Measurements from ENCODE around the gene KIRREL3.

The KIRREL3 gene

DNA sequence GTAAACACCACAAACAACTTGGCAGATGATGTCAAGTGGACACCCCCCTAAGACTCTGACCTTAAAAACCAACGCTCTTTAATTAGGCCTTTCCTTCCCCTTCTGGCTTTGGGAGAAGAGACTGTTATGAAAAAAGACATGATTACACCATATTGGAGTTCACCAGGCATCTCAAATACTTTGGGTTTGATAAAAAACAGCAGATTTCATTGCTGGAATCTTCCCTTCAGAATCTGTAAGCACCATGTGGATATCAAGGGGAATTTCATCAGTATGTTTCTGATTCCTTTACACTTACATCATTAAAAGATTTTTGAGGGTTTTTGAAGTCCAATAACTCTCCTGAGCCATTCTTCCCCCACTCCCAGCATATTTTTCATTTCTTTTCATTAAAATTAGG lies 85.6 kb downstream of the KIRREL3 start:
- DNase-seq (ENCODE audit: low spot score) = no peak

DNA sequence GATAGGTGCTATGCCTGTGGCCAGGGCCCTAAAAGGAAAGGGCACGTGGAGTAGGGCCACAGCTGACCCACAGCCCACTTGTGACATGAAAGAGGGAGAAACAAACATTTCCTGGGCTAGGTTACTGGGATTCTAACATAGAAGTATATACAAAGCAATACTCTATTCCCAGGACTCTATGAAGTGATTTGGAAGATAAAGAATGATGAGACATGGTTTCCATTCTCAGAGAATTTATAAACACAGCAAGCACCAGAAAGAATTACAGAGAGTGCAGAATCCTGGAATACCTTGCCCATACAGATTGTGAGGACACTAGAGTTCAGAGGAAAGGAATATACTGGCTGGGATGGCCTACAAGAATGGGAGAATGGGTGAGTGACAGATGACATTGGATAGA lies 86.4 kb downstream of the KIRREL3 start:
- DNase-seq (ENCODE audit: low spot score) = no peak

DNA sequence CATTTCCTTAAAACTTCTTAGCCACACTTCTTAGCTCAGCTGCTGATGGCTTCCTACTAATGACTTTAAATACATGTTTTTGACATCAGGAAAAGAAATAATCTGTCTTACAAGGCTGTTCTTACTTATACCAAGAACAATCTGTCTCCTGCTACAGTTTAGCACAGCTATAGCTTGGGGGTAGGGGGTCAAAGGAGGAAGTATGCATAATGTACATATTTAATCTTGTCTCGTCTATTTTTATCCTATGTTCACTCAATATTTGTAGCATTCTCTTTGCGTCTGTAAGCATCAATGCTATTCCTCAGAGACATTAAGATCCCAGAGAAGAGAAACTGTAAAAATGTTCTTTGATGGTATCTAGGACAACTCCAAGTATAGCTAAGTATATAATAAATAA lies 96.0 kb downstream of the KIRREL3 start:
- DNase-seq (ENCODE audit: low spot score) = no peak

DNA sequence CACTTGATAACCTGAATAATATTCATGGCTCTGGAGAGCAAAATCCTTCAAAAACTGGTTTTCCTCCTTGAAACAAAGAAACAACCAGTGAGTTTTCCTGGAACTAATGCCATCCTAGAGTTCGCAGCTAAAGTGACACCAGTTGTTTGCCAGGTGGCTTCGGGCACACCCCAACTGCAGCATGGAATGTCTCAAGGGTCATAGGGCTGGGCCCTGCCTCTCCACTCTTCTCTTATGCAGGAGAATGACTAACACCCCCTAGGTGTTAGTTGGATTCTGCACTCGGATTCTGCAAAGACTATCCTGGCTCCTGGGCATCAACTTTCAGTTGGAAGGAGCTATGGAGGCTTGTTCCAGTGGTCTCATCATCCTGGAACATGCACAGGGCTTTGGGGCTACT lies 98.8 kb downstream of the KIRREL3 start:
- DNase-seq (ENCODE audit: low spot score) = no peak

DNA sequence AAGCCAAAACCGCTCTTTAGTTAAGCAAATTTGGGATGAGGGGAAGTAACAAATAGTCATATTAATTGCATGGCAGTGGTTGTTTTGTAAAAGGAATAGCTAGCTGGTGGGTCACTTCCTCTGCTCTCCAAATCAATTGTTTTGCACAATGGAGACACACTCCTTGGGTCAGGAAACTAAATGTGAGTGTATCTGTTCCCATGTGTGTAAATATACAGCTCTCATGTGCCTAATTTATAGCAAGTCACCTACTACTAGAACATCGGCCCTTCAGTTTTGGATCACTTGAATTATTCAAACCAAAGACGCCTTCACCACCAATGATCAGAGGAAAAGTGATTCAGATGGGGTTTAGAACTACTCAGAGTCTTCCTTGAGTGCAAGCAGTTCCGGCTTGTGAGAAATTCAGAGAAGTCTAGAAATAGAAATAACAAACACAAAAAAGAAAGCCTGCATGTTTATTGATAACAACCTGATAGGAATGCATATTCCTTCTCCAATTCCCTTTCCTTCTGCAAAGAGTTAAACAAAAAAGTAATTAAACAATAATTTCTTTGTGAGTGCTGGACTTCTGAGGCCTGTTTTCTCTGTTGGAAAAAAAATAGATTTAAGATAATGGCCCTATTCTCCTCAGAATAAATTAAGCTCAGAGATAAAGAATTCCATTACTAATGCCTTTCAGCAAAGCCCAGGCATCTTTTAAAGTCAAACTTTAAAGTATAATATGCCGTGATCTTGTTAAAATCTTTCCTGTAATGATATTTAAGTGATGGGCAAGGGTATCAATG lies 100.4 kb downstream of the KIRREL3 start:
- no peak for DNase-seq (ENCODE audit: low spot score)

DNA sequence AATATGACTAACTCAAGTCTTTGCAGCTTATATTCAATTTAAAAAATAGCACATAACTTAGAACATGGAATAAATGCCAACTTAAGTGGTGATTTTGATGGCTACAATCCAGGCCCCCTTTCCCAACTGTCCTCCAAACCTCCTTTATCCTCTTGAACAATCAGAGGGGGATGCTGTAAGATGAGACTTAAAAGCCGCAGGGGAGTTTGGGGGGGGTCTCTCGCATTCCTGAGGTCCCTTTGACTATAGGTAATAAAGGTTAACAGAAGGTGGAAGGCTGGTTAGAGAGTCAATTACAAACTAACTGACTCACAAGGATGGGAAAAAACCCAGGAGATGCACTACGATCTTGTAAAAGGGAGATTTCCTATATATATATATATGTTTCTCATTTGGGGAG lies 101.8 kb downstream of the KIRREL3 start:
- DNase-seq (ENCODE audit: low spot score) = no peak

DNA sequence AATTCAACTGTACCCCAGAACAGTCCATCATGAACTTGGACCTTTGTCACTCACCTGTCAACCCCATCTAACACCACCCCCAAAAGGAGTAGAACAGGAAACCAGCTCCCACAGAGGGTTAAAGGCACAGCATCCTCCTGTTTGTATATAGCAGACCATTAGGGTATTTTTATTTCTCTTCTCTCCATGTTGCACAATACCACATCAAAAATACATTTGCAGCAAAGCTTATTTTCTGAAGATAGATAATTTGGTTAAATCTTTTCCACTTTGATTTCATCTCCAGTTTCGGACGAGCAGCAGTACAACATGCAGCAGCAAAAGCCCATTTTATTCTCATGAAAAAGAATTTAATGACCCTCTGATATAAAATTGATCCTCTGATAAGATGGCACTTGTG lies 103.1 kb downstream of the KIRREL3 start:
- no peak for DNase-seq (ENCODE audit: low spot score)

DNA sequence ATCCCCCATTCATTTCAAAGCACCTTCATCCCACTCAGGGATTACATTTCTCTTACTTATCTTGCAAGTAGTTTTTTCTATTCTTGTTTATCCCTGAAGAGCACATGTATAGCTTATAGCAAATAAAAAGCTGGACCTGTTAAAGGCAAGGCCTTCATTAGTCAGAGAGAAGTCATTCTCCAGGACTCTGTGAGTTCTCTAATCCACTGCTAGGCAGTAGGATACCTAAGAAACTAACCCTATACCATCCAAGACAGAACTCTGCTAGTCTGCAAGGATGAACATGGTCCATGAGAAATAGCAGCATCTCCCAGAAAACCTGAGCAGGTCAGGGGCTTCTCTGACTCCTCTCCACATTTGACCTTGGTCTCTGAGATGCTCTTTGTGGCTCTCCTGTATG lies 104.5 kb downstream of the KIRREL3 start:
- DNase-seq (ENCODE audit: low spot score) = no peak

DNA sequence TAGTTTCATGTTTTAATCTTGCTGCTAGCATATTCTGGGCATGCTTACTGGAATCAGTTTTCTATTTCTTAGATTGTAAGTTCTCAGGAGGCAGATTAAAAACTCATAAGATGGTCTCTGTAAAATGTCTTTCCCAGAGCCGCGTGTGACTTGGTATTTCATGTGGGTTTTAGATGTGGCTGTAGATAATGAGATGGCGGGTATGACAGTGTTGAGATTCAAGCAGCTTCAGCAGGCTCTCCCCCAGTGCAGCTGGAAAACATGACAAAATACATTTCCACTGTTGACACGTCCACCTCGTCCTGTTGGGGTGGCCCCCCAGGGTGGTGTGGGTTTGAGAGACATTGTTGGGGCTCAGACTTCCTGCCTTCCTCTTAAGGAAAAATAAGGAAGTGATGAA lies 106.8 kb downstream of the KIRREL3 start:
- DNase-seq (ENCODE audit: low spot score) = no peak

DNA sequence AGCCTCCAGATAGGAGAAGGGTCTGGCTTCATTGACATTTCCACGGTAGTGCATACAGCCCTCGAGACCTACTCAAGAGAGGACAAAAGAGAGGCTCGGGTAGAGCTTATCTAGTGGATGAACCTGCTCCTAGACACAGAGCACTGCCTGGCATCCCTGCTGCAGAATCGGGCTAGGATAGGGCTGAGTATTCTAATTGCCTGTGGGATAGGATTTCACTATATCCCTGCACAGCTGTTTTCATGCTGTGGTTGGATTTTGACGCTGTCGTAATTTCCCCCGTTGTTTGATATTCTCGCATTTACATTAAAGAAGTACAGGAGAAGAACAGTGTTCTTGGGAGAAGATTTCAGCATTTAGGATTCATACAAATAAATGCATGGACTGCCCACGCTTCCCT lies 107.8 kb downstream of the KIRREL3 start:
- DNase-seq (ENCODE audit: low spot score) = no peak

DNA sequence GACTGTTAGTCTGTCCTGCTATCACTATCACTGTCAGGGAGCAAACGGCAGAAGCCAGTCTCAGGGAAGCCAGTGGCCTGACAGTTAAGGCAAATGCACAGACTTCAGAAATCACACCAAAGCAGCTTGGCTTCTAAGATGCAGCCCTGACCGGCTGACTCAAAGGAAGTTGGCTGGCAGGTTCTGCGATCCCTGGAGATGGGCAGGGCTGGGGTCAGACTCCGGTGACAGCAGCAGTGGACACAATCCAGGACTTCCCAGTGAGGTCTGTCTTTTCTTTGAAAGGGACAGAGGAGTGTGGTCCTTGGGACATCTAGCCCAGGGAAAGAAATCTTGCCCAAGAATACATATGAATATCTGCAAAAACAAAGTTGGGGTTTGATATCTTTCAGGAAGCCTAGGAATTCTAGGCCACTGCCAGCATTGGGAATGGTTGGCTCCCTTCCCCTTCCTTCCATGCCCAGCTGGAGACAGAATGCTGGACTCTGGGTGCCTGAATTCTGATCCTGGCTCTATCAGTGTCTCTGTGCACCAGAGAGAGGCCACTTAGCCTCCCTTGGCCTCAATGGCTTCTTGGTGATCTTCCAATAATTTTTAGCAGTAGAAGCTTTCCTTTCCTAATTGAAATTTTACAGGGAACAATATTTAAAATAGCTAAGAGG lies 108.9 kb downstream of the KIRREL3 start:
- no peak for DNase-seq (ENCODE audit: low spot score)

DNA sequence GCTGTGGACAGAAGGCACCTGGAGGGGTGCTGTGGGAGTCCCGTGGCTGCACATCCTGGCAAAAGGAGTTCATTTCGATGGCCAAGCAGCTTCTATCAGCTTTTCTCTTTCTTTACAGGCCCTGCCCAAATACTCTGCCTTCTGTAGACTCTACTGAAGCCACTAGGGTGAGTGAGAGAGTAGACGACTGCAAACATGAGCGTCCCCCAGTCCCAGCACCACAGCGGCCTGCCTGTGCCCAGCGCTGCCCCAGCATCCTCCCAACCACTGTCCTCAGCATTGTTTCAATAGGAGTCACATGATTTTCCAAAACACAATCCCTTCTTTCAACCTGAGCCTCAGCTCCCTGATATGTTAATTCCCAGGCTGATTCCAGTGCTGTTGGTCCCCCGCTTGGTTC lies 110.0 kb downstream of the KIRREL3 start:
- DNase-seq (ENCODE audit: low spot score) = no peak

DNA sequence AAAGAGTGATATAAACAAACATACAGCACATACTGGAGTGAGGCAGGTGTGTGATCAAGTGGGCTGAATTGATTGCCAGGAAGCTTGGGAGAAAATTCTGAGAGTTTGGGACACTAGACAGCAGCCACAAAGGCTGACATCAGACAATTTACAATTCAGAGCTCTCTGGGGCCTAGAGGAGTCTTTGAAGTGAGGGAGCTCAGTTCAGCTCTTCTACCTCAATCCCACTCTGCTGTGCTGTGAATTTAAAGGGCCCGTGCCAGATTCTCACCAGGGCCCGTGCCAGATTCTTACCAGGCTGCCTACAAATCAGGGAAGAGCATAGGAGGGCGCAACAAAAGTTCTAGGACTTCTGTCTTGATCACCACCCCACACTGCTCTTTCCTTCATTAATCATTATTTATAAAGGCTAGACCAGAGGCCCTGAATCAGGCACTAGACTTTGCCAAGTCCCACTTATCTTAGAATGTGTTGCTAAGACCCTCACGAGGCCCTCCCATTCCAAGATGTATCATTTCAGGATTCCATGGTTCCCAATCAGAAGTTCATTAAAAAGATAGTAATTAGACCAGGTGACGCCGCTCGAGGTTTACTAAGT lies 112.4 kb downstream of the KIRREL3 start:
- DNase-seq (ENCODE audit: low spot score) = no peak

DNA sequence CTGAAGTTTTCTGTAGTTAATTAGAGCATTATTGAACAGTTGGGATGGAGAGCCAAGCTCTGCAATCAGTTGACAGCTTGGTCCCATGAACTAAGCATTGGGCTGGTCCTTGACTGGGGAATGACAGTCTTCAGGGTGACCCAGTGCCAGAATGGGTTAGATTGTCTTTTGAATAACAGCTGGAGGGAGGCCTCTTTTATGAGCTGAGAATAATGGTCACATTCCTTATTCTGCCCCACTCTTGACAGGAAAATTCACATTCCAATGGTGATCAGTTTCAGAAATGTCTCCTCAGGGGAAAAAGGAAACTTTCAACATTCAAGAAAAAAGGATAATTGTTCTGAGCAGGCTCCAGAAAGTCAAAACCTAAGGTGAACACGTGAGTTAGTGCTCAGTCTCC lies 113.9 kb downstream of the KIRREL3 start:
- DNase-seq (ENCODE audit: low spot score) = no peak

DNA sequence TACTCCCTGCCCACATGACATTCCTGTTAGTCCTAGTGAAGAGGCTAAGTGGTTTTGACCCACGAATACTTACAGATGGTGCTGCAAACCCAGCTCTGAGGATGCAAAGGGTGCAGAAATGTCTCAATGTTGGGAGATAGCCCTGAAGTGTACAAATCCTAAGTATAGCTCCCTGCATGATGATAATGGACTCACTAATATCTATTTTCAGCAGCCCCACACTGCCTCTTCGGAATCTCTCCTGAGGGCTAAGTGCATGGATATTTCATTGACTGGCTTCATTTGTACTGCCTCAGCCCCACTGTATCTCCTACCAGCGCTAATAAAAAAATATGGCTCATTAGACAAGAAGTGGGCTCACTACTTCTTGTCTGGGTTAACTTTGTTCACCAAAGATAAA lies 114.5 kb downstream of the KIRREL3 start:
- no peak for DNase-seq (ENCODE audit: low spot score)

DNA sequence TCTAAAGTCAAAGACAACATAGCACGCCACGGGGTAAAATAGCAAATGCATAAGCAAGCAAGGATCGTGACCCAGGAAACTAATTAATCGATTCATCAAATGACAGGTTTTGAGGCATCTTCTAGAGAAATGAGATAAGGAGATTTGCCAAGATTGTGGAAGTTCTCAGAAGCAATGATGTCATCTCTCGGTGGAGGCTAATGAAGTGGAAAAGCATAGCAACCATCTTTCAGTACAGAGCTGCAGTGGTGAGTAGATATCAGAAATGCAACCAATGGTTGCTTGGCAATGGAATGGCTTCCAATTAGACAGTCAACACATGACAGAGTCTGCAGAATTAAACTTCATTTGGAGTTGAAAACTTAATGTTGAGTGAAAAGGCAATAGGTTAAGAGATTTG lies 116.0 kb downstream of the KIRREL3 start:
- DNase-seq (ENCODE audit: low spot score) = no peak

DNA sequence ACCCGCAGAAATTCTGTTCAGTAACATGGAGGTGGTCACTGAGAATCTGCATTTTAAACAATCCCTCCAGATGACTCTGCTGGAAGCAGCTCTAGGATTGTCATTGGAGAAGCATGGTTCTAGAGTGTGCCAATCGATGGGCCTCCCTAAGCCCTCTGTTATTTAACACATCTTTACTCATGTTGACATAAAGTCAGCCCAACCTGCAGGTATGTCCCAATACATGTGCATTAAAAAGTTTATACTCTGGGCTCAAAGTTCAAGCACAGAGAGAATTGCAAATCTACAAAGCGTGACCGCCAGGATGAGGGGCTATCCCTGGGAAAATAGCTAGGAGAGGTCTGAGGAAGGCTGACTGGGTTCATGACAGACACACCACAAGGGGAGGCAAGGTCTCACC lies 116.4 kb downstream of the KIRREL3 start:
- DNase-seq (ENCODE audit: low spot score) = no peak

DNA sequence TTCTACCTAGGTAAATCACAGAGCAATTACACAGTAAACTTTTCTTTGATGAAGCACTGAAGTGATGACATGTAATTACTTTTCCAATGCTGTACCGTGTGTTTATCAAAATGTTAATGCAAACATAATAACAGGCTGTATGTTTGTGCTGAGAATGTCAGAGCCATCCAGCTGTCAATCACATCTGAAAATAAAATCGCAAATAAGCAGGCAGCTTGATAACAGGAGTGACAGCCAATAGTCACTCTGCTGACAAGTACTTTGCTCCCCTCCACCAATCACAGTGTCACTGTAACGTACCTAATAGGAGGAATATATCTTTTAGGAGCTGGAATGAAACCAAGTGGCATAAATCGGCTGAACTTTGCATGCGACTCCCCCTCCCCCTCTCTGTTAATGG lies 119.7 kb downstream of the KIRREL3 start:
- no peak for DNase-seq (ENCODE audit: low spot score)

DNA sequence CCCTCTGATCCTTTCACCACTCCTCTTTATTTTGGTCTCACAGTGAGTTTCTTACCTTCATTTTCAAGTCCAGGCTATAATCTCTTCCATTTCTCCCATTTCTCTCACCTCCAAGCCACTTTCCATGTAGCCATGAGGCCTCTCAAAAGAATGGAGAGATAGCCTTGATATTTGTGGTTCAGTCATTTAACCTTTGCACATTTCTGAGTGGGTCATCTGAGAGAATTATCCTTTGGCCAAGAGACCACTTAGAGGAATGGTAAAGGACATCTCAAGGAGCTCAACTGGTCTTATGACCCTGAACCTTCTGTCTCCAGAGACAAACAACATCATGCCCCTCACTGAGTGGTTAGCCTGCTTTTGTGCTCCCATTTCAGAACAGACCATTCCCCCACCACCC lies 121.1 kb downstream of the KIRREL3 start:
- DNase-seq (ENCODE audit: low spot score) = no peak

DNA sequence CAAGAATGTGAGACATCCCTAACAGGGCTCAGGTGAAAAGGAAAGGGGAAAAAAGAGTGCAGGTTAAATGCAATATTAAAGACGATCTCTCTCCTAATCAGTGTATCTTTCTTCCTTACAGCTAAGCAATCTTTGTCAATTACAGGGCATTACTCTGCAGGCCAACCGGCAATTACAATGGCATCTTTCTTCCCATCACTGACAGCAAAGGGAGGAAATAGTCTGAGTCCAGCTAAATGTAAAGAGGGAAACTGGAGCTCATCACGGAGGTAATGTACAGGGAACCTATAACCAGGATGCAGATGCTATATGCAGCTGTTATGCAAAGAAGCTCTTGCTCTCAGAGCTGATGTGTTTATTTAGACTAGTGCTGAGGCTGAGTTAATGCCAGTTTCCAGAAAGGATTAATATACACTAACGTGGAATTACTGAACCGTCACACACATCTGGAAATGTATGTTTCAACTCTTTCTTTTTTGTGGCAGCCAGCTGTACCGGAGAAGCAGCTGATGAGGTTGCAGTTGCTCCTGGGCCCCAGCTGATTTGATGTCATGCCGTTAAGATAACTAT lies 121.6 kb downstream of the KIRREL3 start:
- no peak for DNase-seq (ENCODE audit: low spot score)

DNA sequence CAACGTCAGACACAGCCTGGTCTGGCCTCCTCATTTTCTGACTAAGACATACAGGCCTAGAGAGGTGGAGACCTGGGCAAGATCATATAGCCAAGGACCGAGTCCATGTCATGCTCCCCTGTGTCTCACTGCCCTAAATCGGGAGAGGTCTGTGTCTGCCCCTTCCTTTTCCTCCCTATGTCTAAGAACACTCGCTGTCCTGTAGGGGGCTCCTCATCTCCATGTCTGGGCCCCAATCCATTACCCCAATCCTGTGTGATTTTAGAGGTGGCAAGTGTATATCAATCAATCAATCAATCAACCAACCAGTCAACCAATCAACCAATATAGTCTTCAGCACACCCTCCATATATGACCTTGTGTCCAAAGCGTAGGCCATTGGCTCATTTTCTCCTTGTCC lies 125.7 kb downstream of the KIRREL3 start:
- no peak for DNase-seq (ENCODE audit: low spot score)

DNA sequence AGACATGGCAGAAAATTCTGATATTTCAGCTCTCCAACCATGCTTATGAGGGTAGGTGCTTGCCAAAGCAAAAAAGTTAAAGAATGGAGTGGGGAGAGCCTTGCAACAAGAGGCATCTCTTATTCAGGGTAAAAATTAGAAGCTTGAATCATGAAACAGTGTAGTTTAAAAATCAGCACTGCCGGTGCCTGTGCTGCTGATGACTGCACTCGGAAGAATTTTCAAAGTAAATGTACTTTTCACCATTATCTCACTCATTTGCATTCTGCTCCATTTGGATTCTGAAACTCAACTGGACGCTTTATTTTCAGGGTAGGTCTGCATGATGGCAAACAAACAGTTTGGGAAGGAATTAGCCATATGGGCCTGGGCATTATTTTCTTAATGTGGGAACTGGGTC lies 126.3 kb downstream of the KIRREL3 start:
- no peak for DNase-seq (ENCODE audit: low spot score)

DNA sequence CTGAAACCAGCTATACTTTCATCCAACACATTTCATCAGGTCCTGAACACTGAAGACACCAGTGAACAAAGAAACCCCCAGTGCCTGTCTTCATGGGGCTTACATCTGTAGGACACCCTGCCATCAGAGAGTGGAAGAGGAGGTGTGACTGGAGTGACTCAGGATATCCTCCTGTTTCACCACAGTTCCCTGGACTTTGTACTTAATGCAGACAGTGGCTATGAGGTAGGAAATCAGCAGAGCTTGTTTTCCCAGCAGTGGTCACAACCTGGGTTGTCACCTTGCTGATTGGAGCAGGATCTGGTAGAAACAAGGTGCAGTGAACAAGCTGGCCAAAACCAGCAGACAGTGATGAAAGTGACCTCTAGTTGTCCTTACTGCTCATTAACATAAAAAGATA lies 128.8 kb downstream of the KIRREL3 start:
- DNase-seq (ENCODE audit: low spot score) = no peak

Data from activated CD4-positive, alpha-beta T cell treated with anti-CD3 and anti-CD28 coated beads, Interleukin-2, Interleukin-4, amounts not matched to agents 100 ng/mL and 50 ng/mL, durations not matched to agents 16 hours and 8 hours (primary cell).